ENCODE data around the gene INPPL1.

DNA sequence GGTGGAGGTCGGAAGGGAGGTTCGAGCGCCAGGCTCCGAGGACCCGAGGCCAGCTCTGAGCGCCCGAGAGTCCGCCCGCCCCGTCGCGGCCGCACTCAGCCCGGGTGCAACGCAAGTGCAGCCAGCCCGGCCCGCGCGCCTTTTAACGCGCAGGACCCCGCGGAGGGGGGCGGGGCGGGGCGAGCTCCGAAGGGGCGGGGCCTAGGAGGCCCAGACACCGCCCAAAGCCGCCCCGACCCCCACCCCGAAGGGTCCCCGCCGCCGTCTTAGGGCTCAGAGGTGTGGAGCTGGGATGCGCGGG, 19.4 kb downstream of the INPPL1 start, which contains the start of gene PHOX2A:
- no peak for TF ChIP-seq POLR2A (IDR thresholded peaks at IDR 0.05)
- TF ChIP-seq, protein P1, sequence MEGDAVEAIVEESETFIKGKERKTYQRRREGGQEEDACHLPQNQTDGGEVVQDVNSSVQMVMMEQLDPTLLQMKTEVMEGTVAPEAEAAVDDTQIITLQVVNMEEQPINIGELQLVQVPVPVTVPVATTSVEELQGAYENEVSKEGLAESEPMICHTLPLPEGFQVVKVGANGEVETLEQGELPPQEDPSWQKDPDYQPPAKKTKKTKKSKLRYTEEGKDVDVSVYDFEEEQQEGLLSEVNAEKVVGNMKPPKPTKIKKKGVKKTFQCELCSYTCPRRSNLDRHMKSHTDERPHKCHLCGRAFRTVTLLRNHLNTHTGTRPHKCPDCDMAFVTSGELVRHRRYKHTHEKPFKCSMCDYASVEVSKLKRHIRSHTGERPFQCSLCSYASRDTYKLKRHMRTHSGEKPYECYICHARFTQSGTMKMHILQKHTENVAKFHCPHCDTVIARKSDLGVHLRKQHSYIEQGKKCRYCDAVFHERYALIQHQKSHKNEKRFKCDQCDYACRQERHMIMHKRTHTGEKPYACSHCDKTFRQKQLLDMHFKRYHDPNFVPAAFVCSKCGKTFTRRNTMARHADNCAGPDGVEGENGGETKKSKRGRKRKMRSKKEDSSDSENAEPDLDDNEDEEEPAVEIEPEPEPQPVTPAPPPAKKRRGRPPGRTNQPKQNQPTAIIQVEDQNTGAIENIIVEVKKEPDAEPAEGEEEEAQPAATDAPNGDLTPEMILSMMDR (IDR thresholded peaks at IDR 0.05): no peak
- TF ChIP-seq POLR2AphosphoS5 (IDR thresholded peaks at IDR 0.05): no peak
